A673 (cell line): ENCODE data around the gene EIF2B2. TPM values are rescaled to one million over a fixed set of nuclear protein-coding genes. Genes with fewer than 3 reads are reported as not detected.

Experiments
- BruUV-seq: library from RNA; stranded (reverse); fragments of 400-500 nt; replicated peaks from 2 replicates; lab custom pipeline; 2021; lab: Mats Ljungman, UMichigan
- CTCF ChIA-PET: fragments of 300-600 bp; sonication (Branson Sonifier 250); formaldehyde crosslinking; loops from one replicate; lab custom pipeline; 2022; ENCODE audit warnings: antibody characterized with exemption; lab: Charles Lee
- POLR2A ChIA-PET: fragments of 300-600 bp; sonication (Branson Sonifier 250); formaldehyde crosslinking; loops from one replicate; lab custom pipeline; 2022; ENCODE audit warnings: antibody characterized with exemption; ENCODE audit not compliant: low non-redundant PET; lab: Charles Lee
- DNase-seq: peaks from one replicate; pipeline ENCODE4 v3.0.0-alpha.2; 2015; ENCODE audit warnings: low spot score
- H3K27ac ChIP-seq: fragments of 200-600 bp; sonication (generic); 2 replicates; pipeline ENCODE4 v1.5.1; 2016; ENCODE audit warnings: mixed run types, low read depth, mild to moderate bottlenecking, mixed read lengths, antibody characterized with exemption, low read length; ENCODE audit not compliant: poor library complexity, severe bottlenecking
- H3K27me3 ChIP-seq: fragments of 200-600 bp; sonication (generic); replicated peaks from 2 replicates; pipeline ENCODE4 v1.6.1; 2017; ENCODE audit warnings: mixed run types, low read depth, mild to moderate bottlenecking, mixed read lengths, antibody characterized with exemption, low read length; ENCODE audit not compliant: insufficient read depth, poor library complexity
- H3K36me3 ChIP-seq: fragments of 200-600 bp; sonication (generic); 2 replicates; pipeline ENCODE4 v1.6.1; 2016; ENCODE audit warnings: mixed run types, mild to moderate bottlenecking, mixed read lengths, antibody characterized with exemption, low read length; ENCODE audit not compliant: insufficient read depth, poor library complexity, severe bottlenecking
- H3K4me1 ChIP-seq: fragments of 200-600 bp; sonication (generic); 2 replicates; pipeline ENCODE4 v1.6.1; 2017; ENCODE audit warnings: mixed run types, mild to moderate bottlenecking, mixed read lengths, antibody characterized with exemption, low read length; ENCODE audit not compliant: insufficient read depth, poor library complexity, severe bottlenecking
- H3K4me3 ChIP-seq: fragments of 200-600 bp; sonication (generic); 2 replicates; pipeline ENCODE4 v1.5.1; 2016; ENCODE audit warnings: low read depth, mixed run types, mild to moderate bottlenecking, mixed read lengths, low read length; ENCODE audit not compliant: poor library complexity, severe bottlenecking
- H3K9me3 ChIP-seq: fragments of 200-600 bp; sonication (generic); 2 replicates; pipeline ENCODE4 v1.6.1; 2016; ENCODE audit warnings: mixed run types, low read depth, mild to moderate bottlenecking, mixed read lengths, antibody characterized with exemption, low read length; ENCODE audit not compliant: poor library complexity, severe bottlenecking
- CTCF ChIP-seq: fragments of 300-800, 200-600 bp; sonication (generic); conservative IDR thresholded peaks from 2 replicates; pipeline ENCODE4 v1.5.1; 2017; ENCODE audit warnings: low read depth, mild to moderate bottlenecking, antibody characterized with exemption, low read length, moderate library complexity, mixed read lengths
- EZH2 ChIP-seq: fragments of 200-600 bp; sonication (generic); IDR thresholded peaks from 2 replicates; pipeline ENCODE4 v1.6.1; 2017; ENCODE audit warnings: borderline replicate concordance, low read depth, mild to moderate bottlenecking, mixed read lengths, antibody characterized with exemption, low read length; ENCODE audit not compliant: poor library complexity, severe bottlenecking
- intact Hi-C: fragments of 100-400 bp; cut with micrococcal nuclease; formaldehyde crosslinking; loops from one replicate; pipeline ENCODE4 v1.10.0; 2022; ENCODE audit not compliant: unreplicated experiment
- total RNA-seq: library from RNA; stranded (reverse); gene quantifications from 2 replicates; pipeline ENCODE4 v1.2.3, GENCODE V29; 2021

EIF2B2 gene
- total RNA-seq, 1 experiment from 2014 or later, result 106 TPM

- TF ChIP-seq EZH2 (no peak), CTCF (no peak)
- Histone ChIP-seq H3K27me3 (no peaks in the 10 kb centered on the region), H3K9me3 (no peaks in the 10 kb centered on the region), H3K4me3 (no peak overlapping the region), H3K36me3 (no peaks in the 10 kb centered on the region), H3K4me1 (peaks cover 51% of the 10 kb centered on the region), H3K27ac (peak overlapping the region; percentile 81)
- ChIA-PET CTCF (no interaction called here), POLR2A (interaction anchor here (0.7 kb wide), 1 partner anchor 90 kb away, joined by 9 read pairs; no protein-coding TSS in a partner anchor)
- no peak for DNase-seq
- no TSS peak for BruUV-seq
- intact Hi-C loops, result no loop called here
These were observed 20.9 kb upstream of the EIF2B2 start for GRCh38 chr14:74981833-74982232.

GRCh38 chr14:74982661-74983060, 20.1 kb upstream of the EIF2B2 start:
- no peaks in the 10 kb centered on the region for H3K36me3 ChIP-seq
- H3K27ac ChIP-seq, result no peak overlapping the region
- intact Hi-C loops, result no loop called here
- BruUV-seq, result no TSS peak
- DNase-seq, result no peak
- ChIA-PET CTCF (no interaction called here), POLR2A (no interaction called here)
- H3K9me3 ChIP-seq, result no peaks in the 10 kb centered on the region
- H3K4me3 ChIP-seq, result no peak overlapping the region
- no peak for TF ChIP-seq EZH2
- no peak for TF ChIP-seq CTCF
- H3K4me1 ChIP-seq, result peaks cover 46% of the 10 kb centered on the region
- H3K27me3 ChIP-seq, result no peaks in the 10 kb centered on the region

GRCh38 chr14:74983343-74983742, 19.4 kb upstream of the EIF2B2 start:
- H3K9me3 ChIP-seq, result no peaks in the 10 kb centered on the region
- intact Hi-C loops, result no loop called here
- no peaks in the 10 kb centered on the region for H3K36me3 ChIP-seq
- no peak overlapping the region for H3K4me3 ChIP-seq
- TF ChIP-seq EZH2 (no peak), CTCF (no peak)
- DNase-seq, result no peak
- no peaks in the 10 kb centered on the region for H3K27me3 ChIP-seq
- H3K27ac ChIP-seq, result no peak overlapping the region
- peaks cover 39% of the 10 kb centered on the region for H3K4me1 ChIP-seq
- CTCF ChIA-PET, result no interaction called here
- POLR2A ChIA-PET, result interaction anchor here (0.6 kb wide), 1 partner anchor 674 kb away, joined by 3 read pairs; no protein-coding TSS in a partner anchor
- no TSS peak for BruUV-seq
